GM12892 (cell line): ENCODE results near the gene ODF2L.

Source experiments
- POLR2A ChIP-seq: IDR thresholded peaks from 2 replicates; pipeline ENCODE4 v1.6.1; 2011; ENCODE audit warnings: low read depth, low read length, control low read depth
- POLR2AphosphoS5 ChIP-seq: IDR thresholded peaks from 2 replicates; pipeline ENCODE4 v1.6.1; 2011; ENCODE audit warnings: low read depth, low read length, control low read depth
- TAF1 ChIP-seq: IDR thresholded peaks from 2 replicates; pipeline ENCODE4 v1.6.1; 2011; ENCODE audit warnings: low read depth, mild to moderate bottlenecking, control low read depth, low read length, borderline replicate concordance

DNA sequence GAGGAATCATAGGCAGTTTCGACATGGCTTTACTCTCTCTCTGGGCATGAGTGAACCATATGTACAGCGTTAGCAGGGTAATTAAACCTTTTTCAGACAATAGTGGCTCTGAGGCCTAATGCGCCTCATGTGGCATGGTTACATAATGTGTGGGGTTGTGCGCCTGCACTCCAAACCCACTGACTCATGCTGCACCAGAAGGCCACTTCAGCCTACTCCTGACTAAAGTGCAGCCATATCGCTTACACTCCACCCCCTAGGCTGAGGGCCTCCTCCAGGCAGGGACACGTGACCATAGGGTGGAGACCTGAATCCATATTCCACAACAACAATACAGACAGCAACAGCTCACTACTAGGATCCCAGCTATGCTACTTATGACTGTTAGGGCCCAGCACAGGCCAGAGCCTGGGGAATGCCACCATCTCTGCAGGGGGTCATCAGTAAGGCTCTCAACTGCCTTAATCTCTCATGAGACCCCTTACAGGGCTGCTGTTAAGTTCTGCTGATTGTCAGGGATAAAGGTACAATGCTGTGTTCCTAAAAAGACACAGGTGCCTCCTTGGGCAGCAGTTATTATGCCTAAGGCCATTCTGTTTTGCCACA lies 13.4 kb upstream of the ODF2L start:
- no peak for TF ChIP-seq POLR2A
- no peak for TF ChIP-seq POLR2AphosphoS5
- no peak for TF ChIP-seq TAF1
